Neural progenitor cell (in vitro differentiated cells): ENCODE results near the gene BAMBI.

ENCODE experiments used
- CTCF ChIP-seq: fragments of 200-600 bp; sonication (generic); IDR thresholded peaks from 2 replicates; pipeline ENCODE4 v1.5.1; 2017; ENCODE audit warnings: antibody characterized with exemption, mild to moderate bottlenecking
- EZH2 ChIP-seq: fragments of 200-600 bp; sonication (generic); IDR thresholded peaks from 2 replicates; pipeline ENCODE4 v1.6.1; 2017; ENCODE audit warnings: antibody characterized with exemption, mild to moderate bottlenecking, moderate library complexity

GRCh38 chr10:28632584-28632945, 44.8 kb upstream of the BAMBI start:
- TF ChIP-seq CTCF (no peak), EZH2 (no peak)
